K562 (cell line): ENCODE data around the gene TNIP2. TPM values are rescaled to one million over a fixed set of nuclear protein-coding genes. Genes with fewer than 3 reads are reported as not detected.

ENCODE experiments used
- BACH1 ChIP-seq: fragments of 200-800 bp; sonication (Bioruptor generic); IDR thresholded peaks from 2 replicates; pipeline ENCODE4 v1.6.1; 2016; ENCODE audit warnings: missing genetic modification characterization, missing compliant biosample characterization
- CHD1 ChIP-seq: fragments of 200-600 bp; sonication (generic); IDR thresholded peaks from one replicate; pipeline ENCODE4 v1.6.1; 2012; ENCODE audit warnings: mild to moderate bottlenecking, moderate library complexity, low read length, inconsistent platforms
- EGR1 ChIP-seq: fragments of 450-650 bp; conservative IDR thresholded peaks from 2 replicates; pipeline ENCODE4 v1.6.1; 2017; ENCODE audit warnings: mild to moderate bottlenecking
- EP400 ChIP-seq: fragments of 450-650 bp; IDR thresholded peaks from 2 replicates; pipeline ENCODE4 v1.6.1; 2017; ENCODE audit warnings: antibody characterized with exemption, mild to moderate bottlenecking, moderate library complexity
- GABPA ChIP-seq: fragments of 200-800 bp; sonication (Bioruptor generic); conservative IDR thresholded peaks from 2 replicates; pipeline ENCODE4 v1.6.1; 2016; ENCODE audit warnings: low read depth, missing genetic modification characterization, missing compliant biosample characterization
- MBD2 ChIP-seq: sonication (generic); IDR thresholded peaks from 2 replicates; pipeline ENCODE4 v1.6.1; 2016; ENCODE audit warnings: low read depth, borderline replicate concordance
- MCM5 ChIP-seq: fragments of 450-650 bp; IDR thresholded peaks from 2 replicates; pipeline ENCODE4 v1.6.1; 2016; ENCODE audit warnings: low read depth
- MYNN ChIP-seq, 2 experiments: sonication (generic); formaldehyde crosslinking in 1 of 2; IDR thresholded peaks; 2 replicates each; pipeline versions ENCODE4 v1.5.0 to v1.6.1; 2016 to 2020; ENCODE audit warnings: antibody characterized with exemption in 1 of 2, missing genetic modification reagents in 1 of 2
- NEUROD1 ChIP-seq: fragments of 150-350 bp; IDR thresholded peaks from 2 replicates; pipeline ENCODE4 v1.6.1; 2014; ENCODE audit warnings: borderline replicate concordance, low read length, low read depth; ENCODE audit not compliant: partially characterized antibody
- NR2C1 ChIP-seq, 2 experiments: fragments of 450-650 bp; IDR thresholded peaks; 2 replicates each; pipeline ENCODE4 v1.6.1; 2017; ENCODE audit warnings: mild to moderate bottlenecking in 2 of 2, antibody characterized with exemption in 1 of 2, inconsistent platforms in 1 of 2, missing compliant biosample characterization in 1 of 2, missing genetic modification characterization in 1 of 2
- OTX1 ChIP-seq: fragments of 450-650 bp; formaldehyde crosslinking; IDR thresholded peaks from 2 replicates; pipeline ENCODE4 v1.4.0; 2022; ENCODE audit warnings: mild to moderate bottlenecking
- PHF8 ChIP-seq: fragments of 200-600 bp; sonication (generic); IDR thresholded peaks from 2 replicates; pipeline ENCODE4 v1.6.1; 2012; ENCODE audit warnings: mixed run types, mild to moderate bottlenecking, inconsistent platforms, low read length, moderate library complexity, borderline replicate concordance
- POLR2G ChIP-seq: fragments of 200-400 bp; formaldehyde crosslinking; IDR thresholded peaks from 2 replicates; pipeline ENCODE4 v1.6.1; 2017; ENCODE audit warnings: low read depth, mild to moderate bottlenecking, antibody characterized with exemption, low read length, moderate library complexity
- polyA plus RNA-seq, 8 experiments: library from polyadenylated mRNA; depleted of rRNA in 4 of 8; stranded (reverse) in 5 of 8; unstranded in 3 of 8; fragments of >200 nt; fragmentation: Nextera tagmentation in 2 of 8; fragmentation: Illumina TruSeq in 1 of 8; extraction: Ambion mirVana in 2 of 8; extraction: Trizol in 1 of 8; gene quantifications; 2 replicates each; pipeline versions ENCODE4 v1.2.1 to v1.2.3, GENCODE V29; 2011 to 2014; ENCODE audit warnings: inconsistent platforms in 1 of 8, missing spikeins in 1 of 8
- total RNA-seq, 7 experiments: library from RNA; depleted of rRNA in 6 of 7; stranded (reverse); fragments of >200 nt in 6 of 7; fragmentation: Illumina TruSeq in 2 of 7; extraction: Trizol in 2 of 7; gene quantifications; 2 replicates each; pipeline versions ENCODE4 v1.2.1 to v1.2.3, GENCODE V29; 2011 to 2021; ENCODE audit warnings: low replicate concordance in 1 of 7
- TF ChIP-seq, protein P1 (sequence below), 2 experiments: fragments of 450-650 bp; conservative IDR thresholded peaks; 2 replicates each; pipeline ENCODE4 v1.6.1; 2017; ENCODE audit warnings: mild to moderate bottlenecking in 2 of 2, moderate library complexity in 2 of 2
- TF ChIP-seq, protein P2 (sequence below): fragments of 200-800 bp; sonication (Bioruptor generic); IDR thresholded peaks from 2 replicates; pipeline ENCODE4 v1.6.1; 2017; ENCODE audit warnings: missing genetic modification characterization, missing compliant biosample characterization

TNIP2 gene
- total and polyA plus RNA-seq, 9 of the 15 experiments (the other 6 are each of a cell fraction or from before 2014, with no cell fraction given): 0.61 to 42.6 (median 19.5) TPM

DNA sequence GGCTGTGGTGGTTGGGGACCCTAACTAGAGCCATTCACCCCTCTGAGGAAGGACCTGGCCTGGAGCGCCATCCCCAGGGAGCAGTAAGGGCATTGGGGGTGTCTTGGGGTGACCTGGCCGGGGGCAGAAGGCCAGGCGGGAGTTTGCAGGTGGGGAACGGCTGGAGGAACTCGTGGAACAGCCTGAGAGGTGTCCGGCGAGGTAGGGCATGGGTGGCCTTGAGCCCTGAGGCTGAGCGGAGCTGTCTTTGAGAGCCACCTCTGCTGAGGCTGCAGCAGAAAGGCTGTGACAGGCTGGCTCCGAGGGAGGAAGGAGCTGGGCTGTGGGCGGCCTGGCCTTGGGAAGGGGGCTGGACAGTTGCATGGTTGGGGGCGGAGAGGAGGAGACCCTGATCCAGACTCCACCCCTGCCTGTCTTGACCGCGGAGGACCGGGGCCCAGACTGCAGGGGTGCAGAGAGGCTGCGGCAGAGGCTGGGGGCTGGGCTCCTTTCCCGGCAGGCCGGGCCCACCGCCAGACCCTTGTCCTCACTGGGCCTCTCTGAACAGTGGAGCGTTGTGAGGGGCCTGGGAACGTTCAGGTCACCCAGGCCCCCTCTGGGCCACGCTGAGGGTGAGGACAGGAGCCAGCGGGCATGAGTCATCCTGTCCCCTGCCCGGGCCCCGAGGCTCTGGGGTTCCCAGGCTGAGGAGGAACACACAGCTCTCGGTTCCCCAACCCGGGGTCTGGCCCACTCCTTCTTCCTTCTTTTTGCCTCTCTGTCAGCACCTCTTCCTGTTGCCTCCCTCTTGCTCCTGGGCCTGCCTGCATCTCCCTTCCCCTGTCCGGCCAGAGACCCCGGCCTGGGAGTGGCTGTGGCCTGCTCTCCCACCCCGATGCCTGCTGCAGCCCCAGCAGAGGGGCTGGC lies 44.8 kb upstream of the TNIP2 start (continued):
- TF ChIP-seq, protein P1, sequence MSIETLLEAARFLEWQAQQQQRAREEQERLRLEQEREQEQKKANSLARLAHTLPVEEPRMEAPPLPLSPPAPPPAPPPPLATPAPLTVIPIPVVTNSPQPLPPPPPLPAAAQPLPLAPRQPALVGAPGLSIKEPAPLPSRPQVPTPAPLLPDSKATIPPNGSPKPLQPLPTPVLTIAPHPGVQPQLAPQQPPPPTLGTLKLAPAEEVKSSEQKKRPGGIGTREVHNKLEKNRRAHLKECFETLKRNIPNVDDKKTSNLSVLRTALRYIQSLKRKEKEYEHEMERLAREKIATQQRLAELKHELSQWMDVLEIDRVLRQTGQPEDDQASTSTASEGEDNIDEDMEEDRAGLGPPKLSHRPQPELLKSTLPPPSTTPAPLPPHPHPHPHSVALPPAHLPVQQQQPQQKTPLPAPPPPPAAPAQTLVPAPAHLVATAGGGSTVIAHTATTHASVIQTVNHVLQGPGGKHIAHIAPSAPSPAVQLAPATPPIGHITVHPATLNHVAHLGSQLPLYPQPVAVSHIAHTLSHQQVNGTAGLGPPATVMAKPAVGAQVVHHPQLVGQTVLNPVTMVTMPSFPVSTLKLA (conservative IDR thresholded peaks at IDR 0.05): peak in 1 of 2 experiments; percentile 36; a peak in 1 of 4 replicates
- TF ChIP-seq NEUROD1 (no peak), EP400 (no peak), MCM5 (no peak), OTX1 (CRISPR knock-in tag) (no peak), MBD2 (no peak), POLR2G (peak; percentile 49; the same call in 1 of the 2 replicates), NR2C1 (IDR thresholded peaks at IDR 0.05) (no peak), NR2C1 (tag; IDR thresholded peaks at IDR 0.05) (no peak), GABPA (tag) (no peak), BACH1 (tag) (no peak), EGR1 (peak; percentile 72), PHF8 (peak; percentile 31; the same call in 1 of the 2 replicates), CHD1 (no peak), MYNN (IDR thresholded peaks at IDR 0.05) (0 out of 2 replicates have a peak, but pooled peaks have one; percentile 41), MYNN (CRISPR knock-in tag; IDR thresholded peaks at IDR 0.05) (no peak)
- TF ChIP-seq, protein P2, sequence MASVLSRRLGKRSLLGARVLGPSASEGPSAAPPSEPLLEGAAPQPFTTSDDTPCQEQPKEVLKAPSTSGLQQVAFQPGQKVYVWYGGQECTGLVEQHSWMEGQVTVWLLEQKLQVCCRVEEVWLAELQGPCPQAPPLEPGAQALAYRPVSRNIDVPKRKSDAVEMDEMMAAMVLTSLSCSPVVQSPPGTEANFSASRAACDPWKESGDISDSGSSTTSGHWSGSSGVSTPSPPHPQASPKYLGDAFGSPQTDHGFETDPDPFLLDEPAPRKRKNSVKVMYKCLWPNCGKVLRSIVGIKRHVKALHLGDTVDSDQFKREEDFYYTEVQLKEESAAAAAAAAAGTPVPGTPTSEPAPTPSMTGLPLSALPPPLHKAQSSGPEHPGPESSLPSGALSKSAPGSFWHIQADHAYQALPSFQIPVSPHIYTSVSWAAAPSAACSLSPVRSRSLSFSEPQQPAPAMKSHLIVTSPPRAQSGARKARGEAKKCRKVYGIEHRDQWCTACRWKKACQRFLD (CRISPR knock-in tag): no peak
